GM23338 (cell line): Measurements from ENCODE around the gene YWHAB. TPM values are rescaled to one million over a fixed set of nuclear protein-coding genes. Genes with fewer than 3 reads are reported as not detected.

ENCODE experiments used
- ATAC-seq: fragments of 200-7000 bp; cut with Tn5 transposase; 3 replicates; pipeline ENCODE4 v1.9.1; 2020
- DNase-seq: peaks from one replicate; pipeline ENCODE4 v3.0.0-alpha.2; 2015; ENCODE audit warnings: low spot score
- H2AFZ ChIP-seq: fragments of 200-600 bp; sonication (generic); 2 replicates; pipeline ENCODE4 v1.8.0; 2016; ENCODE audit warnings: antibody characterized with exemption, mild to moderate bottlenecking, moderate library complexity
- H3F3A ChIP-seq: fragments of 200-600 bp; sonication (generic); replicated peaks from 2 replicates; pipeline ENCODE4 v1.8.0; 2017; ENCODE audit warnings: antibody characterized with exemption, mixed run types, low read depth
- H3K27ac ChIP-seq: fragments of 200-600 bp; sonication (generic); 2 replicates; pipeline ENCODE4 v1.6.1; 2016; ENCODE audit warnings: low read depth
- H3K27me3 ChIP-seq: fragments of 200-600 bp; sonication (generic); 2 replicates; pipeline ENCODE4 v1.8.0; 2016; ENCODE audit warnings: mild to moderate bottlenecking, mixed run types, moderate library complexity; ENCODE audit not compliant: insufficient read depth
- H3K36me3 ChIP-seq: fragments of 200-600 bp; sonication (generic); 2 replicates; pipeline ENCODE4 v1.8.0; 2016; ENCODE audit warnings: mild to moderate bottlenecking; ENCODE audit not compliant: insufficient read depth
- H3K4me1 ChIP-seq: fragments of 200-600 bp; sonication (generic); 2 replicates; pipeline ENCODE4 v1.8.0; 2016; ENCODE audit warnings: mild to moderate bottlenecking, moderate library complexity; ENCODE audit not compliant: insufficient read depth
- H3K4me2 ChIP-seq: fragments of 200-600 bp; sonication (generic); 2 replicates; pipeline ENCODE4 v1.7.1; 2017; ENCODE audit warnings: mixed run types
- H3K4me3 ChIP-seq: fragments of 200-600 bp; sonication (generic); 2 replicates; pipeline ENCODE4 v1.6.1; 2016; ENCODE audit warnings: mixed run types
- H3K79me2 ChIP-seq: fragments of 200-600 bp; sonication (generic); replicated peaks from 2 replicates; pipeline ENCODE4 v1.8.0; 2017; ENCODE audit warnings: mild to moderate bottlenecking; ENCODE audit not compliant: insufficient read depth
- H3K9me2 ChIP-seq: fragments of 200-600 bp; sonication (generic); 2 replicates; pipeline ENCODE4 v1.8.0; 2017; ENCODE audit not compliant: insufficient read depth
- H4K20me1 ChIP-seq: fragments of 200-600 bp; sonication (generic); replicated peaks from 2 replicates; pipeline ENCODE4 v1.8.0; 2017; ENCODE audit warnings: mild to moderate bottlenecking; ENCODE audit not compliant: insufficient read depth
- H3K27ac Mint-ChIP-seq: 2 replicates; pipeline ENCODE4 v1.8.0; 2020; ENCODE audit warnings: inconsistent platforms, mild to moderate bottlenecking, moderate library complexity, mixed read lengths
- H3K27me3 Mint-ChIP-seq: 3 replicates; pipeline ENCODE4 v1.8.0; 2022; ENCODE audit warnings: low read depth, mild to moderate bottlenecking, moderate library complexity, mixed read lengths, inconsistent platforms; ENCODE audit not compliant: insufficient read depth, poor library complexity
- H3K36me3 Mint-ChIP-seq: 3 replicates; pipeline ENCODE4 v1.8.0; 2021; ENCODE audit warnings: low read depth, mild to moderate bottlenecking, inconsistent platforms, moderate library complexity, mixed read lengths
- H3K4me1 Mint-ChIP-seq: 3 replicates; pipeline ENCODE4 v1.8.0; 2020; ENCODE audit warnings: mild to moderate bottlenecking, inconsistent platforms, mixed read lengths
- H3K4me3 Mint-ChIP-seq: 3 replicates; pipeline ENCODE4 v1.8.0; 2021; ENCODE audit warnings: moderate library complexity, mild to moderate bottlenecking, inconsistent platforms, mixed read lengths
- H3K9me3 Mint-ChIP-seq: 3 replicates; pipeline ENCODE4 v1.8.0; 2020; ENCODE audit warnings: moderate library complexity, mild to moderate bottlenecking, inconsistent platforms, mixed read lengths
- EZH2phosphoT487 ChIP-seq: fragments of 200-600 bp; sonication (generic); IDR thresholded peaks from one replicate; pipeline ENCODE4 v1.8.1; 2018; ENCODE audit warnings: antibody characterized with exemption; ENCODE audit not compliant: unreplicated experiment
- JUNB ChIP-seq: IDR thresholded peaks from one replicate; pipeline ENCODE4 v1.6.1; 2016; ENCODE audit warnings: antibody characterized with exemption; ENCODE audit not compliant: unreplicated experiment
- NANOG ChIP-seq: IDR thresholded peaks from 2 replicates; pipeline ENCODE4 v1.6.1; 2016; ENCODE audit warnings: antibody characterized with exemption, borderline replicate concordance
- POLR2AphosphoS5 ChIP-seq: IDR thresholded peaks from 2 replicates; pipeline ENCODE4 v1.6.1; 2016; ENCODE audit warnings: antibody characterized with exemption, low read depth
- STAT1 ChIP-seq: IDR thresholded peaks from one replicate; pipeline ENCODE4 v1.6.1; 2016; ENCODE audit warnings: antibody characterized with exemption; ENCODE audit not compliant: unreplicated experiment
- ZNF331 ChIP-seq: fragments of 250-450 bp; sonication (Bioruptor Pico); IDR thresholded peaks from 2 replicates; pipeline ENCODE4 v1.5.0; 2020; ENCODE audit warnings: low read depth, mild to moderate bottlenecking, moderate library complexity
- polyA plus RNA-seq: library from polyadenylated mRNA; unstranded; fragments of >200 nt; fragmentation: Nextera tagmentation; extraction: Ambion mirVana; gene quantifications from 2 replicates; pipeline ENCODE4 v1.2.1, GENCODE V29; 2016
- total RNA-seq: library from RNA; depleted of rRNA; stranded (reverse); fragments of >200 nt; shearing (Covaris generic); gene quantifications from 2 replicates; pipeline ENCODE4 v1.2.3, GENCODE V29; 2014
- TF ChIP-seq, protein P1 (sequence below): IDR thresholded peaks from 2 replicates; pipeline ENCODE4 v1.6.1; 2016; ENCODE audit warnings: antibody characterized with exemption
- TF ChIP-seq, protein P2 (sequence below): fragments of 250-450 bp; sonication (Bioruptor Pico); IDR thresholded peaks from 2 replicates; pipeline ENCODE4 v1.5.0; 2020; ENCODE audit warnings: mild to moderate bottlenecking, moderate library complexity
- TF ChIP-seq, protein P3 (sequence below): IDR thresholded peaks from one replicate; pipeline ENCODE4 v1.6.1; 2018; ENCODE audit warnings: antibody characterized with exemption; ENCODE audit not compliant: unreplicated experiment

The YWHAB gene
- total and polyA plus RNA-seq, 2 experiments from 2014 or later, result 121 to 519 TPM

DNA sequence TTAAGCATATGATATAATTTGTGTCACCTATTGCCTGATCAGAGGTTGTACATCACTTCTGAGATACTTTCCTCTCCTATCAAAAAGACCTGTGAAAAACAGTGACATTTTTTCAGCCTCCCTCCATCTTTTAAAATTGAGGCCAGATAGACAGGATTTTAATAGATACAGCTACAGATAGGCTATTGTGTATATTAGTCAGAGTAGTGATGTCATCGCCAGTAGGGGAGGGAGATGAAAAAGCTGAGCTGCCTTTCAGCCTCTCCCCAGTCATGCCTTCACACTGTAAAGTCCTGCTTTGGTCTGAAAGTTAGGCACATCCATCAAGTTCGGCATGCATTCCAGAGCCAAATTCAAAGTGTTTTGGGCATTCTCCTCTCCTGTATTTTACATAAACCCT is 16.5 kb downstream of the YWHAB start:
- Histone ChIP-seq H3K4me1 (no peaks in the 10 kb centered on the region), H3K4me3 (no peak overlapping the region), H3K36me3 (peaks cover 52% of the 10 kb centered on the region), H4K20me1 (peaks cover 59% of the 10 kb centered on the region), H3K27ac (no peak overlapping the region), H3K4me2 (no peak overlapping the region), H3K9me2 (no peaks in the 10 kb centered on the region), H3K79me2 (peaks cover 65% of the 10 kb centered on the region), H2AFZ (no peak overlapping the region), H3F3A (0 out of 2 replicates have a peak, but pooled peaks cover under 1% of the 10 kb centered on the region), H3K27me3 (no peaks in the 10 kb centered on the region)
- Mint-ChIP-seq H3K36me3 (peaks cover 65% of the 10 kb centered on the region), H3K27me3 (peaks cover 2% of the 10 kb centered on the region), H3K27ac (no peak overlapping the region), H3K4me3 (no peak overlapping the region), H3K9me3 (no peaks in the 10 kb centered on the region), H3K4me1 (no peaks in the 10 kb centered on the region; the same call in 2 of the 3 replicates)
- TF ChIP-seq, protein P1, sequence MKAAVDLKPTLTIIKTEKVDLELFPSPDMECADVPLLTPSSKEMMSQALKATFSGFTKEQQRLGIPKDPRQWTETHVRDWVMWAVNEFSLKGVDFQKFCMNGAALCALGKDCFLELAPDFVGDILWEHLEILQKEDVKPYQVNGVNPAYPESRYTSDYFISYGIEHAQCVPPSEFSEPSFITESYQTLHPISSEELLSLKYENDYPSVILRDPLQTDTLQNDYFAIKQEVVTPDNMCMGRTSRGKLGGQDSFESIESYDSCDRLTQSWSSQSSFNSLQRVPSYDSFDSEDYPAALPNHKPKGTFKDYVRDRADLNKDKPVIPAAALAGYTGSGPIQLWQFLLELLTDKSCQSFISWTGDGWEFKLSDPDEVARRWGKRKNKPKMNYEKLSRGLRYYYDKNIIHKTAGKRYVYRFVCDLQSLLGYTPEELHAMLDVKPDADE, result no peak
- TF ChIP-seq JUNB (no peak), POLR2AphosphoS5 (no peak), ZNF331 (no peak), NANOG (no peak), EZH2phosphoT487 (no peak), STAT1 (no peak)
- TF ChIP-seq, protein P2, sequence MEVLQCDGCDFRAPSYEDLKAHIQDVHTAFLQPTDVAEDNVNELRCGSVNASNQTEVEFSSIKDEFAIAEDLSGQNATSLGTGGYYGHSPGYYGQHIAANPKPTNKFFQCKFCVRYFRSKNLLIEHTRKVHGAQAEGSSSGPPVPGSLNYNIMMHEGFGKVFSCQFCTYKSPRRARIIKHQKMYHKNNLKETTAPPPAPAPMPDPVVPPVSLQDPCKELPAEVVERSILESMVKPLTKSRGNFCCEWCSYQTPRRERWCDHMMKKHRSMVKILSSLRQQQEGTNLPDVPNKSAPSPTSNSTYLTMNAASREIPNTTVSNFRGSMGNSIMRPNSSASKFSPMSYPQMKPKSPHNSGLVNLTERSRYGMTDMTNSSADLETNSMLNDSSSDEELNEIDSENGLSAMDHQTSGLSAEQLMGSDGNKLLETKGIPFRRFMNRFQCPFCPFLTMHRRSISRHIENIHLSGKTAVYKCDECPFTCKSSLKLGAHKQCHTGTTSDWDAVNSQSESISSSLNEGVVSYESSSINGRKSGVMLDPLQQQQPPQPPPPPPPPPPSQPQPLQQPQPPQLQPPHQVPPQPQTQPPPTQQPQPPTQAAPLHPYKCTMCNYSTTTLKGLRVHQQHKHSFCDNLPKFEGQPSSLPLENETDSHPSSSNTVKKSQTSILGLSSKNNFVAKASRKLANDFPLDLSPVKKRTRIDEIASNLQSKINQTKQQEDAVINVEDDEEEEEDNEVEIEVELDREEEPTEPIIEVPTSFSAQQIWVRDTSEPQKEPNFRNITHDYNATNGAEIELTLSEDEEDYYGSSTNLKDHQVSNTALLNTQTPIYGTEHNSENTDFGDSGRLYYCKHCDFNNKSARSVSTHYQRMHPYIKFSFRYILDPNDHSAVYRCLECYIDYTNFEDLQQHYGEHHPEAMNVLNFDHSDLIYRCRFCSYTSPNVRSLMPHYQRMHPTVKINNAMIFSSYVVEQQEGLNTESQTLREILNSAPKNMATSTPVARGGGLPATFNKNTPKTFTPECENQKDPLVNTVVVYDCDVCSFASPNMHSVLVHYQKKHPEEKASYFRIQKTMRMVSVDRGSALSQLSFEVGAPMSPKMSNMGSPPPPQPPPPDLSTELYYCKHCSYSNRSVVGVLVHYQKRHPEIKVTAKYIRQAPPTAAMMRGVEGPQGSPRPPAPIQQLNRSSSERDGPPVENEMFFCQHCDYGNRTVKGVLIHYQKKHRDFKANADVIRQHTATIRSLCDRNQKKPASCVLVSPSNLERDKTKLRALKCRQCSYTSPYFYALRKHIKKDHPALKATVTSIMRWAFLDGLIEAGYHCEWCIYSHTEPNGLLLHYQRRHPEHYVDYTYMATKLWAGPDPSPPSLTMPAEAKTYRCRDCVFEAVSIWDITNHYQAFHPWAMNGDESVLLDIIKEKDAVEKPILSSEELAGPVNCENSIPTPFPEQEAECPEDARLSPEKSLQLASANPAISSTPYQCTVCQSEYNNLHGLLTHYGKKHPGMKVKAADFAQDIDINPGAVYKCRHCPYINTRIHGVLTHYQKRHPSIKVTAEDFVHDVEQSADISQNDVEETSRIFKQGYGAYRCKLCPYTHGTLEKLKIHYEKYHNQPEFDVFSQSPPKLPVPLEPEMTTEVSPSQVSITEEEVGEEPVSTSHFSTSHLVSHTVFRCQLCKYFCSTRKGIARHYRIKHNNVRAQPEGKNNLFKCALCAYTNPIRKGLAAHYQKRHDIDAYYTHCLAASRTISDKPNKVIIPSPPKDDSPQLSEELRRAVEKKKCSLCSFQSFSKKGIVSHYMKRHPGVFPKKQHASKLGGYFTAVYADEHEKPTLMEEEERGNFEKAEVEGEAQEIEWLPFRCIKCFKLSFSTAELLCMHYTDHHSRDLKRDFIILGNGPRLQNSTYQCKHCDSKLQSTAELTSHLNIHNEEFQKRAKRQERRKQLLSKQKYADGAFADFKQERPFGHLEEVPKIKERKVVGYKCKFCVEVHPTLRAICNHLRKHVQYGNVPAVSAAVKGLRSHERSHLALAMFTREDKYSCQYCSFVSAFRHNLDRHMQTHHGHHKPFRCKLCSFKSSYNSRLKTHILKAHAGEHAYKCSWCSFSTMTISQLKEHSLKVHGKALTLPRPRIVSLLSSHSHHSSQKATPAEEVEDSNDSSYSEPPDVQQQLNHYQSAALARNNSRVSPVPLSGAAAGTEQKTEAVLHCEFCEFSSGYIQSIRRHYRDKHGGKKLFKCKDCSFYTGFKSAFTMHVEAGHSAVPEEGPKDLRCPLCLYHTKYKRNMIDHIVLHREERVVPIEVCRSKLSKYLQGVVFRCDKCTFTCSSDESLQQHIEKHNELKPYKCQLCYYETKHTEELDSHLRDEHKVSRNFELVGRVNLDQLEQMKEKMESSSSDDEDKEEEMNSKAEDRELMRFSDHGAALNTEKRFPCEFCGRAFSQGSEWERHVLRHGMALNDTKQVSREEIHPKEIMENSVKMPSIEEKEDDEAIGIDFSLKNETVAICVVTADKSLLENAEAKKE, result no peak
- TF ChIP-seq, protein P3, sequence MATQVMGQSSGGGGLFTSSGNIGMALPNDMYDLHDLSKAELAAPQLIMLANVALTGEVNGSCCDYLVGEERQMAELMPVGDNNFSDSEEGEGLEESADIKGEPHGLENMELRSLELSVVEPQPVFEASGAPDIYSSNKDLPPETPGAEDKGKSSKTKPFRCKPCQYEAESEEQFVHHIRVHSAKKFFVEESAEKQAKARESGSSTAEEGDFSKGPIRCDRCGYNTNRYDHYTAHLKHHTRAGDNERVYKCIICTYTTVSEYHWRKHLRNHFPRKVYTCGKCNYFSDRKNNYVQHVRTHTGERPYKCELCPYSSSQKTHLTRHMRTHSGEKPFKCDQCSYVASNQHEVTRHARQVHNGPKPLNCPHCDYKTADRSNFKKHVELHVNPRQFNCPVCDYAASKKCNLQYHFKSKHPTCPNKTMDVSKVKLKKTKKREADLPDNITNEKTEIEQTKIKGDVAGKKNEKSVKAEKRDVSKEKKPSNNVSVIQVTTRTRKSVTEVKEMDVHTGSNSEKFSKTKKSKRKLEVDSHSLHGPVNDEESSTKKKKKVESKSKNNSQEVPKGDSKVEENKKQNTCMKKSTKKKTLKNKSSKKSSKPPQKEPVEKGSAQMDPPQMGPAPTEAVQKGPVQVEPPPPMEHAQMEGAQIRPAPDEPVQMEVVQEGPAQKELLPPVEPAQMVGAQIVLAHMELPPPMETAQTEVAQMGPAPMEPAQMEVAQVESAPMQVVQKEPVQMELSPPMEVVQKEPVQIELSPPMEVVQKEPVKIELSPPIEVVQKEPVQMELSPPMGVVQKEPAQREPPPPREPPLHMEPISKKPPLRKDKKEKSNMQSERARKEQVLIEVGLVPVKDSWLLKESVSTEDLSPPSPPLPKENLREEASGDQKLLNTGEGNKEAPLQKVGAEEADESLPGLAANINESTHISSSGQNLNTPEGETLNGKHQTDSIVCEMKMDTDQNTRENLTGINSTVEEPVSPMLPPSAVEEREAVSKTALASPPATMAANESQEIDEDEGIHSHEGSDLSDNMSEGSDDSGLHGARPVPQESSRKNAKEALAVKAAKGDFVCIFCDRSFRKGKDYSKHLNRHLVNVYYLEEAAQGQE, result no peak
- ATAC-seq (no peak), DNase-seq (no peak)
